ENCODE results near the gene CCDC106.

DNA sequence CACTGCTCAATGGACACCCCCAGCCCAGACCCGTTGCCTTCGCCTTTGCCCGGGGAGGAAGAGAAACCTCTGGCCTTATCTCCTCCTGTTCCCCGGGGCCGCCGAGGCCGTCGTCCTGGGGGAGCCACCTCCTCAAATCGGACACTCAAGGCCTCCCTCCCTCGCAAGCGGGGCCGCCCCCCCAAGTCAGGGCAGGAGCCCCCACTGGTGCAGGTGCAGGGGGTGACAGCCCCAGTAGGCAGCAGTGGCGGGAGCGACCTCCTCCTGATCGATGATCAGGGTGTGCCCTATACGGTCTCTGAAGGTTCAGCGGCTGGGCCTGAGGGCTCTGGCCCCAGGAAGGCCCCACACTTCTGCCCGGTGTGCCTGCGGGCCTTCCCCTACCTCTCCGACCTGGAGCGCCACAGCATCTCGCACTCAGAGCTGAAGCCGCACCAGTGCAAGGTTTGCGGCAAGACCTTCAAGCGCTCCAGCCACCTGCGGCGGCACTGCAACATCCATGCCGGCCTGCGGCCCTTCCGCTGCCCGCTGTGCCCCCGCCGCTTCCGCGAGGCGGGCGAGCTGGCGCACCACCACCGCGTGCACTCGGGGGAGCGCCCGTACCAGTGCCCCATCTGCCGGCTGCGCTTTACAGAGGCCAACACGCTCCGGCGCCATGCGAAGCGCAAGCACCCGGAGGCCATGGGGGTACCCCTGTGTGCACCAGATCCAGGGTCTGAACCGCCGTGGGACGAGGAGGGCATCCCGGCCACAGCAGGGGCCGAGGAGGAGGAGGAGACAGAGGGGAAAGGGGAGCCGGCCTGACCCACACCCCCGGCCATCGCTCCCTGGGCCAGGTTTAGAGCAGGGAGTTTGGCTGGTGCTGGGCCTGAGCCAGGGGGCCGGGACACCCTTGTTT, 45.7 kb upstream of the CCDC106 start:
- TF ChIP-seq, protein P1, sequence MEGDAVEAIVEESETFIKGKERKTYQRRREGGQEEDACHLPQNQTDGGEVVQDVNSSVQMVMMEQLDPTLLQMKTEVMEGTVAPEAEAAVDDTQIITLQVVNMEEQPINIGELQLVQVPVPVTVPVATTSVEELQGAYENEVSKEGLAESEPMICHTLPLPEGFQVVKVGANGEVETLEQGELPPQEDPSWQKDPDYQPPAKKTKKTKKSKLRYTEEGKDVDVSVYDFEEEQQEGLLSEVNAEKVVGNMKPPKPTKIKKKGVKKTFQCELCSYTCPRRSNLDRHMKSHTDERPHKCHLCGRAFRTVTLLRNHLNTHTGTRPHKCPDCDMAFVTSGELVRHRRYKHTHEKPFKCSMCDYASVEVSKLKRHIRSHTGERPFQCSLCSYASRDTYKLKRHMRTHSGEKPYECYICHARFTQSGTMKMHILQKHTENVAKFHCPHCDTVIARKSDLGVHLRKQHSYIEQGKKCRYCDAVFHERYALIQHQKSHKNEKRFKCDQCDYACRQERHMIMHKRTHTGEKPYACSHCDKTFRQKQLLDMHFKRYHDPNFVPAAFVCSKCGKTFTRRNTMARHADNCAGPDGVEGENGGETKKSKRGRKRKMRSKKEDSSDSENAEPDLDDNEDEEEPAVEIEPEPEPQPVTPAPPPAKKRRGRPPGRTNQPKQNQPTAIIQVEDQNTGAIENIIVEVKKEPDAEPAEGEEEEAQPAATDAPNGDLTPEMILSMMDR (conservative IDR thresholded peaks at IDR 0.05; ENCODE audit: low read depth, low read length): no peak
- TF ChIP-seq MXI1 (IDR thresholded peaks at IDR 0.05; ENCODE audit: borderline replicate concordance, low read depth, low read length) (no peak), BHLHE40 (IDR thresholded peaks at IDR 0.05; ENCODE audit: low read depth, low read length) (no peak)

Measured in IMR-90 (cell line).